Keratinocyte (primary cell): ENCODE data around the gene SLC17A9.

ENCODE experiments used
- EZH2 ChIP-seq: IDR thresholded peaks from one replicate; pipeline ENCODE4 v1.6.1; 2012; ENCODE audit warnings: inconsistent platforms, mild to moderate bottlenecking, low read length, moderate library complexity
- TF ChIP-seq, protein P1 (sequence below), 3 experiments: IDR thresholded peaks in 1 of 3; conservative IDR thresholded peaks in 1 of 3; optimal IDR thresholded peaks in 1 of 3; 2 replicates in 2 of 3; 3 replicates in 1 of 3; pipeline versions ENCODE3 to v1.5.1; 2011; ENCODE audit warnings: low read length in 3 of 3, mild to moderate bottlenecking in 3 of 3, moderate library complexity in 2 of 3, control low read depth in 1 of 3, inconsistent platforms in 1 of 3; ENCODE audit not compliant: insufficient read depth in 2 of 3; ENCODE audit errors: extremely low read depth in 1 of 3

DNA sequence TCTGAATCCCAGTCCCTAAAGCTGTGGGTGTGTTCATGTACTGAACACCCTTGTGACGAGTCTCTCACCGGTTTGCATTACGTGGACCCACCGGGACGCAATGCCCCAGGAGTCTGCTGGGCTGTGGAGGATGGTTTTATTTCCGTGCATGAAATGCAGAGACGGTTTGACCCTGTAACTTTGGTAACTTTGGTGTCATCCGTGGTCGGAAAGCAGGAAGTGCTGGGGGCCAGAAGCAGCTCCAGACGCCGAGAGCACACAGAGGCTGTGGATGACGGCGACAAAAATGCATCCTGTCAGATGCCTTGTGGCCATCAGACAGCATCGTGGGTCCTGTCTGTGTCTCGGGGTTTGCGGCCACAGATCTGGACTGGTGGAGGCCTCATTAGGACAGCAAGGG, 47.1 kb downstream of the SLC17A9 start:
- TF ChIP-seq EZH2 = no peak
- TF ChIP-seq, protein P1, sequence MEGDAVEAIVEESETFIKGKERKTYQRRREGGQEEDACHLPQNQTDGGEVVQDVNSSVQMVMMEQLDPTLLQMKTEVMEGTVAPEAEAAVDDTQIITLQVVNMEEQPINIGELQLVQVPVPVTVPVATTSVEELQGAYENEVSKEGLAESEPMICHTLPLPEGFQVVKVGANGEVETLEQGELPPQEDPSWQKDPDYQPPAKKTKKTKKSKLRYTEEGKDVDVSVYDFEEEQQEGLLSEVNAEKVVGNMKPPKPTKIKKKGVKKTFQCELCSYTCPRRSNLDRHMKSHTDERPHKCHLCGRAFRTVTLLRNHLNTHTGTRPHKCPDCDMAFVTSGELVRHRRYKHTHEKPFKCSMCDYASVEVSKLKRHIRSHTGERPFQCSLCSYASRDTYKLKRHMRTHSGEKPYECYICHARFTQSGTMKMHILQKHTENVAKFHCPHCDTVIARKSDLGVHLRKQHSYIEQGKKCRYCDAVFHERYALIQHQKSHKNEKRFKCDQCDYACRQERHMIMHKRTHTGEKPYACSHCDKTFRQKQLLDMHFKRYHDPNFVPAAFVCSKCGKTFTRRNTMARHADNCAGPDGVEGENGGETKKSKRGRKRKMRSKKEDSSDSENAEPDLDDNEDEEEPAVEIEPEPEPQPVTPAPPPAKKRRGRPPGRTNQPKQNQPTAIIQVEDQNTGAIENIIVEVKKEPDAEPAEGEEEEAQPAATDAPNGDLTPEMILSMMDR (optimal IDR thresholded peaks at IDR 0.05 in 1 of 3, IDR thresholded peaks at IDR 0.05 in 1 of 3, conservative IDR thresholded peaks at IDR 0.05 in 1 of 3; ENCODE audit: extremely low read depth in 1 of 3, insufficient read depth in 2 of 3, low read length in 3 of 3) = no peak
